VCaP (cell line): ENCODE measurements around the gene BLVRA.
"Not testable (repeated sequence)": the region's sequence is repeated elsewhere in the genome, so short reads cannot be mapped to it uniquely, and the experiment has no call there.

Source experiments
- H3K27ac ChIP-seq: fragments of 450-650 bp; 2 replicates; pipeline ENCODE4 v1.5.1; 2017
- TF ChIP-seq, protein P1 (sequence below): fragments of 450-650 bp; conservative IDR thresholded peaks from 2 replicates; pipeline ENCODE4 v1.5.1; 2017; ENCODE audit warnings: mild to moderate bottlenecking, moderate library complexity

The BLVRA gene

DNA sequence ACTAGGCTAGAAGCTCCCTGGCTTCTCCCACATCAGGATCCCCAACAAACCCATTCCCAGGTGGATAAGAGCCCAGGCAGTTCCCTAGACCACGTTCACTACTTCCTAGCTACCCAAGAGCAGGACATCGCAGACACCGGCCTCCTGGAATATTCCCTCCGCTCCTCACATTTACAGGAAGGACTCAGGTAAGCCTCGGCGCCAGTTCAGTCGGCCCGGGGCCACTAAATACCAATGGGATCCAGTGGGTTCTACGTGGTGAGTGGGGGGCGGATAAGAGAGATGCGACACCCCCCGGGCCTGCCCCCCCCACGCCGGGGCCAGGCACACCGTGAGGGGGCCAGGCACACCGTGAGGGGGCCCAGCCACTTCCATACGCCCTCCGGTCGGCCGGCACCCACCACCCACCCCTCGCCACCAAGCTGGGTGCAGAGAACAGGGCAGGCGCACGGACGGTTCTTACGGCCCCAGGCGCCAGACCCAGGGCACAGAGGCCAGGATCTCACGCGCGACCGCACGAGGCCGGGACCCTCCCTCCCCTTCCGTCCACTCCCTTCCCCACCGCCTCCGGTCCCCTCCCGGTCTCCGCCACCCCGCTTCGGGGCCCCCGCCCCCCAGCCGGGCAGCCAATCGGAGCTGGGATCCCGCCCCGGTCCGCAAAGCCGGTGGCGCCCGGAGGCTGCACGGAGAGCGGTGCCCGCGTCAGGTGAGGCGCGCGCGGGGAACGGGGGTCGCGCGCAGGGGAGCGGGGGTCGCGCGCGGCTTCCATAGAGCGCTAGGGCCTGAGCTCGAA, at the start of gene BLVRA:
BLVRA (plus strand) TSS at position 652 of the 793 bp plus-strand sequence. CDS start 12,479 bp downstream, outside the sequence.
- TF ChIP-seq, protein P1, sequence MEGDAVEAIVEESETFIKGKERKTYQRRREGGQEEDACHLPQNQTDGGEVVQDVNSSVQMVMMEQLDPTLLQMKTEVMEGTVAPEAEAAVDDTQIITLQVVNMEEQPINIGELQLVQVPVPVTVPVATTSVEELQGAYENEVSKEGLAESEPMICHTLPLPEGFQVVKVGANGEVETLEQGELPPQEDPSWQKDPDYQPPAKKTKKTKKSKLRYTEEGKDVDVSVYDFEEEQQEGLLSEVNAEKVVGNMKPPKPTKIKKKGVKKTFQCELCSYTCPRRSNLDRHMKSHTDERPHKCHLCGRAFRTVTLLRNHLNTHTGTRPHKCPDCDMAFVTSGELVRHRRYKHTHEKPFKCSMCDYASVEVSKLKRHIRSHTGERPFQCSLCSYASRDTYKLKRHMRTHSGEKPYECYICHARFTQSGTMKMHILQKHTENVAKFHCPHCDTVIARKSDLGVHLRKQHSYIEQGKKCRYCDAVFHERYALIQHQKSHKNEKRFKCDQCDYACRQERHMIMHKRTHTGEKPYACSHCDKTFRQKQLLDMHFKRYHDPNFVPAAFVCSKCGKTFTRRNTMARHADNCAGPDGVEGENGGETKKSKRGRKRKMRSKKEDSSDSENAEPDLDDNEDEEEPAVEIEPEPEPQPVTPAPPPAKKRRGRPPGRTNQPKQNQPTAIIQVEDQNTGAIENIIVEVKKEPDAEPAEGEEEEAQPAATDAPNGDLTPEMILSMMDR: no peak
- peak within 1 kb of the TSS; percentile 81 for H3K27ac ChIP-seq

- TF ChIP-seq, protein P1: no peak
- peak overlapping the region; percentile 20; the same call in 1 of the 2 replicates for H3K27ac ChIP-seq
These were observed 47.0 kb upstream of the BLVRA start for GRCh38 chr7:43711503-43711902.

GRCh38 chr7:43715966-43716365, 42.5 kb upstream of the BLVRA start:
- not testable (repeated sequence) for H3K27ac ChIP-seq

- TF ChIP-seq, protein P1: no peak
- H3K27ac ChIP-seq: no peak overlapping the region
These were observed 41.9 kb upstream of the BLVRA start for GRCh38 chr7:43716598-43716997.

GRCh38 chr7:43721193-43721806, 37.2 kb upstream of the BLVRA start:
- H3K27ac ChIP-seq: no peak overlapping the region
- TF ChIP-seq, protein P1: peak; percentile 88

- TF ChIP-seq, protein P1: no peak
- H3K27ac ChIP-seq: no peak overlapping the region
These were observed 35.5 kb upstream of the BLVRA start for GRCh38 chr7:43723007-43723341.

GRCh38 chr7:43725251-43725650, 33.2 kb upstream of the BLVRA start:
- TF ChIP-seq, protein P1: no peak
- no peak overlapping the region for H3K27ac ChIP-seq

GRCh38 chr7:43726466-43726865, 32.0 kb upstream of the BLVRA start:
- TF ChIP-seq, protein P1: no peak
- no peak overlapping the region for H3K27ac ChIP-seq
